PC-3 (cell line): Measurements from ENCODE around the gene USH2A. TPM values are rescaled to one million over a fixed set of nuclear protein-coding genes. Genes with fewer than 3 reads are reported as not detected.

Source experiments
- ATAC-seq: fragments of 200-7000 bp; cut with Tn5 transposase; 2 replicates; pipeline ENCODE4 v1.9.1; 2020; ENCODE audit warnings: mild to moderate bottlenecking, moderate library complexity
- BruUV-seq: library from RNA; stranded (reverse); fragments of 400-500 nt; replicated peaks from 2 replicates; lab custom pipeline; 2021; lab: Mats Ljungman, UMichigan
- CTCF ChIA-PET: fragments of 300-600 bp; sonication (Branson Sonifier 250); formaldehyde crosslinking; loops from one replicate; lab custom pipeline; 2022; ENCODE audit warnings: antibody characterized with exemption; lab: Charles Lee
- POLR2A ChIA-PET: fragments of 300-600 bp; sonication (Branson Sonifier 250); formaldehyde crosslinking; loops from one replicate; lab custom pipeline; 2022; ENCODE audit warnings: antibody characterized with exemption; ENCODE audit not compliant: unreplicated experiment; lab: Charles Lee
- DNase-seq: peaks from one replicate; pipeline ENCODE4 v3.0.0-alpha.2; 2015
- H2AFZ ChIP-seq: fragments of 300-600 bp; sonication (generic); 2 replicates; pipeline ENCODE4 v1.6.0; 2016; ENCODE audit warnings: antibody characterized with exemption, low read length
- H3F3A ChIP-seq: fragments of 300-600 bp; sonication (generic); one replicate; pipeline ENCODE4 v1.6.0; 2017; ENCODE audit warnings: antibody characterized with exemption, low read length, control low read depth, mild to moderate bottlenecking; ENCODE audit not compliant: unreplicated experiment
- H3K27ac ChIP-seq: fragments of 300-600 bp; sonication (generic); 2 replicates; pipeline ENCODE4 v1.5.1; 2016; ENCODE audit warnings: mild to moderate bottlenecking, low read length
- H3K27me3 ChIP-seq: fragments of 300-600 bp; sonication (generic); 2 replicates; pipeline ENCODE4 v1.6.1; 2016; ENCODE audit warnings: low read length, mixed read lengths
- H3K36me3 ChIP-seq: fragments of 300-600 bp; sonication (generic); 2 replicates; pipeline ENCODE4 v1.6.1; 2016; ENCODE audit warnings: low read depth, mixed run types, low read length, mixed read lengths
- H3K4me1 ChIP-seq: fragments of 300-600 bp; sonication (generic); 2 replicates; pipeline ENCODE4 v1.5.1; 2016; ENCODE audit warnings: low read length; ENCODE audit not compliant: insufficient read depth
- H3K4me2 ChIP-seq: fragments of 300-600 bp; sonication (generic); 2 replicates; pipeline ENCODE4 v1.6.0; 2016; ENCODE audit warnings: low read length
- H3K4me3 ChIP-seq: fragments of 300-600 bp; sonication (generic); 2 replicates; pipeline ENCODE4 v1.5.1; 2016; ENCODE audit warnings: mild to moderate bottlenecking, low read length, mixed read lengths
- H3K79me2 ChIP-seq: fragments of 300-600 bp; sonication (generic); 2 replicates; pipeline ENCODE4 v1.6.1; 2017; ENCODE audit warnings: low read length, mixed read lengths
- H3K9ac ChIP-seq: fragments of 300-600 bp; sonication (generic); 2 replicates; pipeline ENCODE4 v1.6.0; 2016; ENCODE audit warnings: mild to moderate bottlenecking, low read length
- H3K9me2 ChIP-seq: fragments of 300-600 bp; sonication (generic); replicated peaks from 2 replicates; pipeline ENCODE4 v1.6.1; 2016; ENCODE audit warnings: mixed run types, low read length, mixed read lengths
- H3K9me3 ChIP-seq: fragments of 300-600 bp; sonication (generic); 2 replicates; pipeline ENCODE4 v1.6.1; 2016; ENCODE audit warnings: low read length, mixed read lengths
- H4K20me1 ChIP-seq: fragments of 300-600 bp; sonication (generic); 2 replicates; pipeline ENCODE4 v1.6.1; 2016; ENCODE audit warnings: low read length, mixed read lengths
- EZH2 ChIP-seq: fragments of 300-600 bp; sonication (generic); IDR thresholded peaks from one replicate; pipeline ENCODE4 v1.6.1; 2017; ENCODE audit warnings: antibody characterized with exemption, mild to moderate bottlenecking, low read length; ENCODE audit not compliant: unreplicated experiment
- EZH2phosphoT487 ChIP-seq: fragments of 300-600 bp; sonication (generic); IDR thresholded peaks from 2 replicates; pipeline ENCODE4 v1.6.1; 2018; ENCODE audit warnings: mild to moderate bottlenecking, antibody characterized with exemption, low read length, borderline replicate concordance
- intact Hi-C: fragments of 100-400 bp; cut with micrococcal nuclease; formaldehyde crosslinking; loops from 2 replicates; pipeline ENCODE4 v1.9.0; 2023
- total RNA-seq: library from RNA; depleted of rRNA; stranded (reverse); fragments of >200 nt; gene quantifications from 2 replicates; pipeline ENCODE4 v1.2.3, GENCODE V29; 2014
- TF ChIP-seq, protein P1 (sequence below): fragments of 300-600 bp; sonication (generic); conservative IDR thresholded peaks from 2 replicates; pipeline ENCODE4 v1.5.1; 2017; ENCODE audit warnings: antibody characterized with exemption, low read depth, mild to moderate bottlenecking, low read length

The USH2A gene
- total RNA-seq, 1 experiment from 2014 or later, result not detected

DNA sequence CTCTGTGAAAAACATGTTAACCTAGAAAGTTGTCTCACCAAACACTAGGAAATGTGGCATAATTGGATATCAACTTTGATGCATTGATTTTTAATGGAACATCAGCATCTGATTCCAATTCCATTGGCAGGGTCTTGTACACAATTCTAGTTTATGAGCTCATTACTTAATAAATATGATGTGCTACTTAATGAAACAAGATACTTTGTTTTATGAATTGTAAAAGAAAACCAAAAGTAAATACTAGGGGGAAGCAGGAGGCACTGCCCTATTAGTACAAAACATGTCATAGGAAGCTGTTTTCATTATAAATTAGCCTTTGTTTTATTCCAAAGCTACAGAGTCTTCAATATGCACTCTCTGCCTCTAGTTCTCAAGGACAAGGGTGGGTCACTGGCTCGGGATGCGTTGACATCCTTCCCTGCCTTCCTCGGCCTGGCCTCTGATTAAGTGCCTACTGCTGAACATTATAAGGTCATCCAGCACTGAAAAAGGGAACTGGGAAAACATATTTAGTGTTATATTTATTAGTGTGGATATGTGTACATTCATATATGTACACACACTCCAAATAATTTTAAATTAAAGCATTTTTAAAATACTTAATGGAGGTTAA lies 185.2 kb downstream of the USH2A start:
- Histone ChIP-seq H3K27ac (no peak overlapping the region), H3K9me3 (no peaks in the 10 kb centered on the region), H3K27me3 (peaks cover 10% of the 10 kb centered on the region; the same call in 1 of the 2 replicates), H3K4me1 (peaks cover 14% of the 10 kb centered on the region), H4K20me1 (no peaks in the 10 kb centered on the region), H3K79me2 (no peaks in the 10 kb centered on the region), H3K4me3 (no peak overlapping the region), H3F3A (no peaks in the 10 kb centered on the region), H3K9ac (no peak overlapping the region), H2AFZ (no peak overlapping the region), H3K9me2 (no peaks in the 10 kb centered on the region), H3K36me3 (no peaks in the 10 kb centered on the region), H3K4me2 (peak overlapping the region; percentile 6; the same call in 1 of the 2 replicates)
- CTCF ChIA-PET, result interaction anchor here (0.6 to 1.1 kb wide), 3 partner anchors 17 to 528 kb away, joined by 3 to 10 read pairs (median 4); no protein-coding TSS in a partner anchor
- peak; percentile 10 for DNase-seq
- intact Hi-C loops, result loop anchor here (1.0 to 5.0 kb wide), 4 partner anchors 10 to 219 kb away; no protein-coding TSS in a partner anchor
- TF ChIP-seq EZH2 (no peak), EZH2phosphoT487 (no peak)
- TF ChIP-seq, protein P1, sequence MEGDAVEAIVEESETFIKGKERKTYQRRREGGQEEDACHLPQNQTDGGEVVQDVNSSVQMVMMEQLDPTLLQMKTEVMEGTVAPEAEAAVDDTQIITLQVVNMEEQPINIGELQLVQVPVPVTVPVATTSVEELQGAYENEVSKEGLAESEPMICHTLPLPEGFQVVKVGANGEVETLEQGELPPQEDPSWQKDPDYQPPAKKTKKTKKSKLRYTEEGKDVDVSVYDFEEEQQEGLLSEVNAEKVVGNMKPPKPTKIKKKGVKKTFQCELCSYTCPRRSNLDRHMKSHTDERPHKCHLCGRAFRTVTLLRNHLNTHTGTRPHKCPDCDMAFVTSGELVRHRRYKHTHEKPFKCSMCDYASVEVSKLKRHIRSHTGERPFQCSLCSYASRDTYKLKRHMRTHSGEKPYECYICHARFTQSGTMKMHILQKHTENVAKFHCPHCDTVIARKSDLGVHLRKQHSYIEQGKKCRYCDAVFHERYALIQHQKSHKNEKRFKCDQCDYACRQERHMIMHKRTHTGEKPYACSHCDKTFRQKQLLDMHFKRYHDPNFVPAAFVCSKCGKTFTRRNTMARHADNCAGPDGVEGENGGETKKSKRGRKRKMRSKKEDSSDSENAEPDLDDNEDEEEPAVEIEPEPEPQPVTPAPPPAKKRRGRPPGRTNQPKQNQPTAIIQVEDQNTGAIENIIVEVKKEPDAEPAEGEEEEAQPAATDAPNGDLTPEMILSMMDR, result no peak
- POLR2A ChIA-PET, result interaction anchor here (0.5 to 0.7 kb wide), 3 partner anchors 17 to 263 kb away, joined by 3 to 12 read pairs (median 4); no protein-coding TSS in a partner anchor
- BruUV-seq, result no TSS peak
- ATAC-seq, result peak; percentile 89

DNA sequence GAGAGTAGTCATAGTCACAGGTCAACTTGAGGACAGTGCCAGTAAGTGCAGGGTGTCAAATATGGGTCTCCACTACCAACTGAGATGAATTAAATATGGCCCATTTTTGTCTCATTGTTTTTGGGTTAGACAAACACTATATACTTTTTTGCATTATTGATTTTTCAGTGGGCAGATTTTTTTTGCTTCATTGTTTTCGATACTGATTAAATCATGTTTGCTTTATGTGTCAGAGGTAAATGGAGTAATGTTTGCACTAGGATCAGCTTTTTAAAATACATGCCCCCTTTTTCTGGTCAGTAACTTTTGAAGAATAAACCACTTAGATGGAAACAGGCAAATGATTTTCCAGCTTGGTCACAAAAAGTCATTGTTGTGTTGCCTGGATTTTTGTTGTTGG lies 199.0 kb downstream of the USH2A start:
- intact Hi-C loops, result loop anchor here (5.0 kb wide), 2 partner anchors 238 to 503 kb away; no protein-coding TSS in a partner anchor

More for the DNA sequence above, 199.0 kb downstream of the USH2A start:
- H3K4me3 ChIP-seq, result no peak overlapping the region
- no peaks in the 10 kb centered on the region for H3F3A ChIP-seq
- ATAC-seq (peak; percentile 41), DNase-seq (peak; percentile 63)
- H3K4me1 ChIP-seq, result peaks cover 13% of the 10 kb centered on the region
- no peak overlapping the region for H3K9ac ChIP-seq
- H3K9me3 ChIP-seq, result no peaks in the 10 kb centered on the region
- no peaks in the 10 kb centered on the region for H3K36me3 ChIP-seq
- no TSS peak for BruUV-seq
- H3K79me2 ChIP-seq, result no peaks in the 10 kb centered on the region
- H4K20me1 ChIP-seq, result no peaks in the 10 kb centered on the region
- H3K27me3 ChIP-seq, result peaks cover under 1% of the 10 kb centered on the region; the same call in 1 of the 2 replicates
- POLR2A ChIA-PET, result no interaction called here
- CTCF ChIA-PET, result interaction anchor here (0.7 kb wide), 1 partner anchor 376 kb away, joined by 3 read pairs; no protein-coding TSS in a partner anchor
- no peak overlapping the region for H3K27ac ChIP-seq
- TF ChIP-seq, protein P1, result no peak
- no peak for TF ChIP-seq EZH2
- TF ChIP-seq EZH2phosphoT487, result no peak
- no peak overlapping the region for H3K4me2 ChIP-seq
- H2AFZ ChIP-seq, result no peak overlapping the region
- peaks cover 4% of the 10 kb centered on the region; the same call in 1 of the 2 replicates for H3K9me2 ChIP-seq
